H1 (cell line): ENCODE measurements around the gene TSPAN5. TPM values are rescaled to one million over a fixed set of nuclear protein-coding genes. Genes with fewer than 3 reads are reported as not detected.

Experiments used
- CTCF ChIA-PET: fragments of 300-600 bp; sonication (Branson Sonifier 250); formaldehyde crosslinking; loops from one replicate; lab custom pipeline; 2021; ENCODE audit not compliant: partially characterized antibody; lab: Charles Lee
- POLR2A ChIA-PET: fragments of 300-600 bp; sonication (Branson Sonifier 250); formaldehyde crosslinking; loops from one replicate; lab custom pipeline; 2021; ENCODE audit warnings: inconsistent platforms; ENCODE audit not compliant: partially characterized antibody; lab: Charles Lee
- DNase-seq, 2 experiments: peaks; one replicate each; pipeline versions ENCODE4 v3.0.0 to v3.0.0-alpha.2; 2010 to 2022; ENCODE audit warnings: low spot score in 2 of 2, low read depth in 1 of 2, mixed read lengths in 1 of 2
- FAIRE-seq: peaks from 2 replicates; lab custom pipeline; 2011; peaks lifted over from hg19 to GRCh38; lab: Jason Lieb, UNC
- H2AFZ ChIP-seq: 2 replicates; pipeline ENCODE4 v1.8.1; 2012; ENCODE audit warnings: low read length, inconsistent platforms
- H2AK5ac ChIP-seq: 2 replicates; pipeline ENCODE4 v1.6.1; 2013; ENCODE audit warnings: low read depth, low read length
- H2BK120ac ChIP-seq: replicated peaks from 2 replicates; pipeline ENCODE3; 2013; ENCODE audit warnings: low read depth, low read length, inconsistent platforms
- H2BK12ac ChIP-seq: 2 replicates; pipeline ENCODE4 v1.6.1; 2013; ENCODE audit warnings: low read depth, low read length
- H2BK15ac ChIP-seq: 2 replicates; pipeline ENCODE4 v1.6.1; 2013; ENCODE audit warnings: low read length
- H2BK20ac ChIP-seq: 2 replicates; pipeline ENCODE4 v1.6.1; 2013; ENCODE audit warnings: low read length
- H2BK5ac ChIP-seq: 2 replicates; pipeline ENCODE4 v1.6.1; 2013; ENCODE audit warnings: low read depth, low read length
- H3K14ac ChIP-seq: 2 replicates; pipeline ENCODE4 v1.6.1; 2013; ENCODE audit warnings: inconsistent platforms; ENCODE audit not compliant: insufficient read length
- H3K18ac ChIP-seq: 2 replicates; pipeline ENCODE4 v1.6.1; 2013; ENCODE audit warnings: low read length; ENCODE audit errors: extremely low read depth
- H3K23ac ChIP-seq: 2 replicates; pipeline ENCODE4 v1.6.1; 2013; ENCODE audit warnings: inconsistent platforms; ENCODE audit not compliant: insufficient read length
- H3K23me2 ChIP-seq: 2 replicates; pipeline ENCODE4 v1.6.1; 2013; ENCODE audit warnings: low read depth, low read length
- H3K27ac ChIP-seq: 2 replicates; pipeline ENCODE4 v1.6.1; 2011; ENCODE audit warnings: low read depth, low read length, inconsistent platforms
- H3K27me3 ChIP-seq, 4 experiments: replicated peaks in 1 of 4; 1 replicate in 1 of 4; 2 replicates in 3 of 4; pipeline versions ENCODE4 v1.6.1 to v1.8.1; 2011 to 2013; ENCODE audit warnings: low read length in 3 of 4, mild to moderate bottlenecking in 3 of 4, inconsistent platforms in 2 of 4, mixed read lengths in 2 of 4, moderate library complexity in 1 of 4; ENCODE audit not compliant: control insufficient read depth in 3 of 4, insufficient read depth in 3 of 4; ENCODE audit errors: extremely low read depth in 1 of 4
- H3K36me3 ChIP-seq, 4 experiments: 2 replicates each; pipeline versions ENCODE4 v1.6.1 to v1.8.1; 2011 to 2013; ENCODE audit warnings: mild to moderate bottlenecking in 4 of 4, low read length in 3 of 4, moderate library complexity in 2 of 4, control low read depth in 1 of 4, inconsistent platforms in 1 of 4; ENCODE audit not compliant: insufficient read depth in 4 of 4, control insufficient read depth in 2 of 4
- H3K4ac ChIP-seq: replicated peaks from 2 replicates; pipeline ENCODE3; 2013; ENCODE audit warnings: low read length, low read depth, mixed read lengths, inconsistent platforms; ENCODE audit not compliant: insufficient read length
- H3K4me1 ChIP-seq, 4 experiments: replicated peaks in 1 of 4; 1 replicate in 1 of 4; 2 replicates in 3 of 4; pipeline versions ENCODE4 v1.6.1 to v1.8.1; 2011 to 2013; ENCODE audit warnings: low read length in 3 of 4, inconsistent platforms in 2 of 4, mixed read lengths in 1 of 4; ENCODE audit not compliant: insufficient read depth in 4 of 4, control insufficient read depth in 3 of 4
- H3K4me2 ChIP-seq, 2 experiments: 2 replicates each; pipeline versions ENCODE4 v1.6.1 to v1.8.1; 2011 to 2013; ENCODE audit warnings: low read depth in 2 of 2, low read length in 2 of 2, control low read depth in 1 of 2, inconsistent platforms in 1 of 2, mild to moderate bottlenecking in 1 of 2; ENCODE audit not compliant: insufficient read depth in 1 of 2
- H3K4me3 ChIP-seq, 4 experiments: fragments of 200-600, 300-600 bp in 1 of 4; sonication (generic), shearing (Covaris generic), sonication (Bioruptor Twin) in 1 of 4; 2 replicates each; pipeline versions ENCODE4 v1.5.1 to v1.8.1; 2011 to 2016; ENCODE audit warnings: low read length in 4 of 4, low read depth in 3 of 4, control low read depth in 2 of 4, inconsistent platforms in 2 of 4, mild to moderate bottlenecking in 2 of 4, mixed read lengths in 1 of 4, moderate library complexity in 1 of 4; ENCODE audit not compliant: insufficient read depth in 2 of 4; ENCODE audit errors: extremely low read depth in 1 of 4
- H3K56ac ChIP-seq: replicated peaks from 2 replicates; pipeline ENCODE3; 2013; ENCODE audit warnings: low read depth, mild to moderate bottlenecking, mixed read lengths, low read length, inconsistent platforms; ENCODE audit not compliant: insufficient read length
- H3K79me1 ChIP-seq: 2 replicates; pipeline ENCODE4 v1.6.1; 2013; ENCODE audit warnings: low read depth, low read length, control low read depth
- H3K79me2 ChIP-seq, 2 experiments: 2 replicates each; pipeline versions ENCODE4 v1.6.1 to v1.8.1; 2012 to 2013; ENCODE audit warnings: low read length in 2 of 2, mild to moderate bottlenecking in 2 of 2, inconsistent platforms in 1 of 2; ENCODE audit not compliant: insufficient read depth in 2 of 2, control insufficient read depth in 1 of 2
- H3K9ac ChIP-seq, 4 experiments: replicated peaks in 1 of 4; 1 replicate in 1 of 4; 2 replicates in 3 of 4; pipeline versions ENCODE4 v1.6.1 to v1.8.1; 2011 to 2013; ENCODE audit warnings: low read depth in 3 of 4, low read length in 3 of 4, control low read depth in 2 of 4, mild to moderate bottlenecking in 2 of 4, moderate library complexity in 2 of 4, inconsistent platforms in 1 of 4; ENCODE audit errors: extremely low read depth in 1 of 4
- H3K9me3 ChIP-seq, 2 experiments: 2 replicates each; pipeline versions ENCODE4 v1.6.1 to v1.8.1; 2012 to 2013; ENCODE audit warnings: mild to moderate bottlenecking in 2 of 2, moderate library complexity in 2 of 2, control low read depth in 1 of 2, inconsistent platforms in 1 of 2, low read depth in 1 of 2, low read length in 1 of 2, mixed read lengths in 1 of 2; ENCODE audit not compliant: insufficient read depth in 2 of 2
- H4K20me1 ChIP-seq, 2 experiments: replicated peaks in 1 of 2; 2 replicates each; pipeline versions ENCODE3 to v1.8.1; 2011 to 2013; ENCODE audit warnings: inconsistent platforms in 2 of 2, low read length in 2 of 2, mild to moderate bottlenecking in 1 of 2; ENCODE audit not compliant: insufficient read depth in 2 of 2, control insufficient read depth in 1 of 2
- H4K5ac ChIP-seq: 2 replicates; pipeline ENCODE4 v1.6.1; 2013; ENCODE audit warnings: low read length, low read depth, mixed read lengths, inconsistent platforms; ENCODE audit not compliant: insufficient read length
- H4K8ac ChIP-seq: 2 replicates; pipeline ENCODE4 v1.8.0; 2013; ENCODE audit warnings: mild to moderate bottlenecking, moderate library complexity, low read length, inconsistent platforms; ENCODE audit not compliant: insufficient read depth; ENCODE audit errors: extremely low read depth
- H4K91ac ChIP-seq: replicated peaks from 2 replicates; pipeline ENCODE3; 2013; ENCODE audit warnings: low read length, mixed read lengths, inconsistent platforms; ENCODE audit not compliant: insufficient read length
- BCL11A ChIP-seq, 2 experiments: IDR thresholded peaks; one replicate each; pipeline ENCODE4 v1.6.1; 2011; ENCODE audit warnings: low read depth in 2 of 2, low read length in 2 of 2, mild to moderate bottlenecking in 2 of 2
- CEBPB ChIP-seq: IDR thresholded peaks from 2 replicates; pipeline ENCODE4 v1.6.1; 2012; ENCODE audit warnings: low read depth, low read length
- CHD2 ChIP-seq: IDR thresholded peaks from 2 replicates; pipeline ENCODE4 v1.6.1; 2012; ENCODE audit warnings: low read length, improper control_type of control experiment
- GTF2F1 ChIP-seq: IDR thresholded peaks from 2 replicates; pipeline ENCODE4 v1.6.1; 2012; ENCODE audit warnings: low read depth, low read length, improper control_type of control experiment, borderline replicate concordance
- NRF1 ChIP-seq: IDR thresholded peaks from 2 replicates; pipeline ENCODE4 v1.6.1; 2011; ENCODE audit warnings: mild to moderate bottlenecking, low read depth, low read length, improper control_type of control experiment
- POU5F1 ChIP-seq: IDR thresholded peaks from 2 replicates; pipeline ENCODE4 v1.6.1; 2011; ENCODE audit warnings: low read depth, mild to moderate bottlenecking, low read length, moderate library complexity
- SIRT6 ChIP-seq: IDR thresholded peaks from one replicate; pipeline ENCODE4 v1.7.1; 2012; ENCODE audit warnings: low read length, inconsistent platforms
- TAF7 ChIP-seq: optimal IDR thresholded peaks from 2 replicates; pipeline ENCODE3; 2011; ENCODE audit warnings: low read depth, mild to moderate bottlenecking, inconsistent platforms, low read length, moderate library complexity, borderline replicate concordance
- WGBS, 2 experiments: shearing (Covaris generic) in 1 of 2; methylation state at CpG; one replicate each; pipeline versions ENCODE4 v1.1.6 to v1.1.7; 2013 to 2015; ENCODE audit warnings: low lambda C conversion rate in 2 of 2, mixed read lengths in 2 of 2, inconsistent platforms in 1 of 2, low coverage in 1 of 2, missing lambda C conversion rate in 1 of 2; ENCODE audit not compliant: insufficient replicate concordance in 2 of 2, insufficient coverage in 1 of 2, insufficient read length in 1 of 2; ENCODE audit errors: extremely low coverage in 1 of 2, missing lambda C conversion rate in 1 of 2; 5-methylcytosine and 5-hydroxymethylcytosine counted together
- polyA plus RNA-seq, 7 experiments: library from polyadenylated mRNA; depleted of rRNA in 3 of 7; stranded (reverse) in 5 of 7; unstranded in 2 of 7; fragments of >200 nt in 5 of 7; fragments of 200-250 nt in 2 of 7; gene quantifications; 1 replicate in 5 of 7; 2 replicates in 1 of 7; 4 replicates in 1 of 7; pipeline versions ENCODE4 v1.2.1 to v1.2.3, GENCODE V29; 2011 to 2013; ENCODE audit warnings: missing spikeins in 2 of 7, mixed read lengths in 2 of 7
- total RNA-seq: library from RNA; stranded (reverse); fragmentation: NEBNext Ultra II Directional; extraction: Animal tissue kit (Norgen Biotek cat#: 25700); gene quantifications from 2 replicates; pipeline ENCODE4 v1.2.1, GENCODE V29; 2021

Gene TSPAN5
- total and polyA plus RNA-seq, 2 of the 8 experiments (the other 6 are each of a cell fraction or from before 2014, with no cell fraction given): 17.6 to 21.2 TPM

DNA sequence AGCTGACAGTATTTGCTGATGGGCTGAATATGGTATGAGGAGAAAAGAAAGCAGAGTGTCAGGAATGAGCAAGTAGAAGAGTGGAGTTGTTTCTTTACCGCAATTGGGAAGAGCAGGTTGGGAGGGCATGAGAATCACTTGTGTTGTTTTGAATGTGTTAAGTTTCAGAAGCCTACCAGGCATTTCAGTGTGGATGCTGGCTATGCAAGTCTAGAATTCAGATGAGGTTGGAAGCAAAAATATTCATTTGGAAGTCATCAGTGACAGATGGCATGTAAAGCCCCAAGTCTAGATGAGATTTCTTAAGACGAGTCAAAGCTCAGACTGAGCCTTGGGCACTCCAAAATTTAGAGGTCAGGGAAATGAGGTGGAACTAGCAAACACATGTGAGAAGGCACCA lies 156.4 kb downstream of the TSPAN5 start:
- no peaks in the 10 kb centered on the region for H3K23me2 ChIP-seq
- H3K27me3 ChIP-seq: no peaks in the 10 kb centered on the region
- H2BK15ac ChIP-seq: no peak overlapping the region
- H3K56ac ChIP-seq: no peak overlapping the region
- H2BK120ac ChIP-seq: no peak overlapping the region
- no peak overlapping the region for H3K14ac ChIP-seq
- H3K4ac ChIP-seq: no peak overlapping the region
- H2AFZ ChIP-seq: no peak overlapping the region
- H3K4me2 ChIP-seq: no peak overlapping the region
- no peak overlapping the region for H4K91ac ChIP-seq
- no peaks in the 10 kb centered on the region for H3K9me3 ChIP-seq
- H4K20me1 ChIP-seq: no peaks in the 10 kb centered on the region
- no peaks in the 10 kb centered on the region for H3K36me3 ChIP-seq
- H3K27ac ChIP-seq: no peak overlapping the region
- H2AK5ac ChIP-seq: no peak overlapping the region
- H2BK12ac ChIP-seq: no peak overlapping the region
- no peak for DNase-seq
- FAIRE-seq: no peak
- H3K79me1 ChIP-seq: no peaks in the 10 kb centered on the region; the same call in 1 of the 2 replicates
- no peak overlapping the region for H2BK5ac ChIP-seq
- H3K9ac ChIP-seq: no peak overlapping the region
- ChIA-PET POLR2A (no interaction called here), CTCF (interaction anchor here (0.6 to 1.8 kb wide), 2 partner anchors 17 to 138 kb away, joined by 4 to 5 read pairs; no protein-coding TSS in a partner anchor)
- no peak overlapping the region for H4K5ac ChIP-seq
- H3K23ac ChIP-seq: no peak overlapping the region
- no peak overlapping the region for H3K18ac ChIP-seq
- no peak overlapping the region for H2BK20ac ChIP-seq
- WGBS, 2 experiments: 93% methylated on average over 2 of the region's 2 CpGs; no CpG with 5 or more reads in 1 of the 2 experiments
- no peak overlapping the region for H4K8ac ChIP-seq
- no peaks in the 10 kb centered on the region for H3K79me2 ChIP-seq
- H3K4me3 ChIP-seq: no peak overlapping the region
- TF ChIP-seq POU5F1 (no peak), NRF1 (no peak), TAF7 (no peak), BCL11A (IDR thresholded peaks at IDR 0.05; ENCODE audit: low read depth in 2 of 2, low read length in 2 of 2) (no peak), SIRT6 (no peak), GTF2F1 (no peak), CEBPB (no peak), CHD2 (no peak)
- peaks cover 0 to 6% (median 3%) of the 10 kb centered on the region in 4 experiments; a peak in 4 of 7 replicates for H3K4me1 ChIP-seq
